ENCODE data around the gene SHH. TPM values are rescaled to one million over a fixed set of nuclear protein-coding genes. Genes with fewer than 3 reads are reported as not detected.
"Not testable (repeated sequence)": the region's sequence is repeated elsewhere in the genome, so short reads cannot be mapped to it uniquely, and the experiment has no call there.

The SHH gene
- total RNA-seq, 1 donor from 2014 or later: 0.26 TPM

DNA sequence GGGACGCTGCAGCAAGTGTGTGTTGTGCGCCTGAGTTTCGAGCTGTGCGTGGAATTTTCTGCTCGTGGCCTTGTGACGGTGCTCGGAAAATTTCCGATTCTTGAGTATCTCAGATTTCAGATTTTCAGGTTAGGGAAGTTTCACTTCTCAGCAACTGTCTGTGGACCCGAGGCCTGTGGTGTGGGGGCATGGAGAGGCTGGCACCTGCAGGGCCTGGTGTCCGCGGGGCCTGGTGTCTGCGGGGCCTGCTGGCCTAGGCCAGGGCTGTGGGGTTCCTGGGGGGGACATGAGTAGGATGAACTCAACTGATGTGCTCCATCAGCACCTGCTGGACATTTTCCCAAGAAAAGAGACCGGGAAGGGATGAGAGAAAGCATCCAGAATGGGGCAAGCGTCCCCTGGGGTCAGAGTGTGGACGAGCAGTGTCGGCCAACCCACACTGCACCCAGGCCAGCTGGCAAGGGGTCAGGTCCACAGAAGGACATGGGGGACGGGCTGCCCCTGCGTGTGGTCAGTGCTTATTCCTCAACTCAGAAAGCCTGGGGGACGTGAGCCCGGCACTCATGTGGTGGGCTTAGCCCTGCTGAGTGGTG is 31.3 kb upstream of the SHH start:
- no peak overlapping the region for H3K4me3 Mint-ChIP-seq (ENCODE audit: unreplicated experiment)
- H3K4me1 Mint-ChIP-seq (ENCODE audit: unreplicated experiment): peaks cover 12% of the 10 kb centered on the region
- no peaks in the 10 kb centered on the region for H3K36me3 Mint-ChIP-seq (ENCODE audit: low read depth, unreplicated experiment)
- DNase-seq (ENCODE audit: low spot score): no peak
- no peak for TF ChIP-seq CTCF (IDR thresholded peaks at IDR 0.05; ENCODE audit: unreplicated experiment)
- H3K9me3 Mint-ChIP-seq (ENCODE audit: unreplicated experiment): no peaks in the 10 kb centered on the region
- H3K27me3 Mint-ChIP-seq (ENCODE audit: unreplicated experiment): peaks cover 4% of the 10 kb centered on the region
- no peak overlapping the region for H3K27ac Mint-ChIP-seq (ENCODE audit: unreplicated experiment)

DNA sequence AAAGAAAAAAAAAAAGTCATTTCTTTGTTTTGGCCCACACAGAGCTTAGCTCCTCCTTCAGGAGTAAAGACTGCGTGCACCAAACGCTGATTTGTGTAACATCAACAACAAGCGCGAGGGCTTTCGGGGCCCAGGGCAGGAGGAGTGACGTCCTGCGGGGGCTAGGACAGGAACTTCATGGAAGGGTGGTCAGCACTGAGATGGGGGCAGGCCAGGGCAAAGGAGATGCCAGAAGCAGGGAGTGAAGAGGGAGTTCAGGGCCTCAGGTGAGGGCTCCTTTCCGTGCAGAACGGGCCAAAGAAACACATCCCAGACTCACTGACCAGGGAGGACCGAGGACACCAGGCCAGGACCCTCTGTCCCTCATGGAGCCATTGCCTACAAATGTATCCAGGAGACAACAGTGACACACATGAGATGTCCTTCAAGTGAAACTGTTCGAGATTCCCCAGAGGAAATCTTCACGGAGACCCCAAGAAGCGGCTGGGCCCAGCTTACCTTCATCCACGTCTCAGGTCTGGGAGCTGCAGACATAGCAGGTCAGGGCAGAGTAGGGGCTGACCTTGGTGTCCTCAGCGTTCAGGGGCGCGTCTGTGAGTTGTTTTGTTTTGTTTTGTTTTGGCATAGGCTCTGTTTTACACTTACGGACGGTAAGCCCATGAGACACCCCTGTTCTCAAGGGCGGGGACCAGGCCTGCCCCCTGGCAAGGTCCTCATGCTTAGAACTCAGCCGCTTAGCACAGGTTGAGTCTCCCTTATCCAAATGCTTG is 30.4 kb upstream of the SHH start:
- Mint-ChIP-seq H3K27ac (ENCODE audit: unreplicated experiment) (no peak overlapping the region), H3K36me3 (ENCODE audit: low read depth, unreplicated experiment) (no peaks in the 10 kb centered on the region), H3K4me1 (ENCODE audit: unreplicated experiment) (peaks cover 12% of the 10 kb centered on the region), H3K4me3 (ENCODE audit: unreplicated experiment) (no peak overlapping the region), H3K9me3 (ENCODE audit: unreplicated experiment) (no peaks in the 10 kb centered on the region), H3K27me3 (ENCODE audit: unreplicated experiment) (peaks cover 5% of the 10 kb centered on the region)
- DNase-seq (ENCODE audit: low spot score): no peak
- TF ChIP-seq CTCF (IDR thresholded peaks at IDR 0.05; ENCODE audit: unreplicated experiment): no peak

- Mint-ChIP-seq H3K4me1 (ENCODE audit: unreplicated experiment) (peaks cover 16% of the 10 kb centered on the region), H3K27ac (ENCODE audit: unreplicated experiment) (no peak overlapping the region), H3K9me3 (ENCODE audit: unreplicated experiment) (no peaks in the 10 kb centered on the region), H3K36me3 (ENCODE audit: low read depth, unreplicated experiment) (no peaks in the 10 kb centered on the region), H3K4me3 (ENCODE audit: unreplicated experiment) (no peak overlapping the region), H3K27me3 (ENCODE audit: unreplicated experiment) (peaks cover 5% of the 10 kb centered on the region)
- TF ChIP-seq CTCF (IDR thresholded peaks at IDR 0.05; ENCODE audit: unreplicated experiment): no peak
- no peak for DNase-seq (ENCODE audit: low spot score)
Measured at GRCh38 chr7:155840909-155841308, 28.6 kb upstream of the SHH start.

DNA sequence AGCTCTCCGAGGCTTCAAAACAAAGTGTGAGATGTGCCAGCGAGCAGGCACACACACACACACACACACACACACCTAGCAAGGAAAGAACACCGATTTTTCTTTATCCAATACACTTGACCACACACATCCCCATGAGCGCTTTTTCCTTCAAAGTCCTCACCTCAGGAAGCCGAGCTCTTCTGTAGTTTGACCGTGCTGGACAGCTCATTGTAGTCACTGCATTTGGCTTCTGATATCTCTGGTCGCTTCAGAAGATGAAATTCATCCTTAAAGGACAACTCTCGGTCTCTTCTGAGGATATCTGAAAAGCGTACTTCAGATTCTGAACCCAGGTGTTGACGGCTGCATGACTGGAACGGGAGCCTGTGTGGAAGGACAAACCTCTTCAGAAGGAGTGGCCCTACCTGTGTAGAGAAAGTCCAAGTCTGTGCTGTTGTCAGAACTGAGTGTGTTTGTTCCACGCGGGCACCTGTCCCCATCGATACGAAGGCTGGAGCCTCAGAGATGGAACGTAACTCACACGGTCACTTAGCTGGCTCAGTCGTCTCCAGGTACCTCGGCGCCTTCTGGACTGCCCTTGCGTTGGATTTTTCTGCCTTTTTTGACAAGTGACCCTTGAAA is 28.1 kb upstream of the SHH start:
- DNase-seq (ENCODE audit: low spot score): no peak
- H3K36me3 Mint-ChIP-seq (ENCODE audit: low read depth, unreplicated experiment): no peaks in the 10 kb centered on the region
- H3K27me3 Mint-ChIP-seq (ENCODE audit: unreplicated experiment): peaks cover 5% of the 10 kb centered on the region
- no peak overlapping the region for H3K27ac Mint-ChIP-seq (ENCODE audit: unreplicated experiment)
- no peak overlapping the region for H3K4me3 Mint-ChIP-seq (ENCODE audit: unreplicated experiment)
- no peak for TF ChIP-seq CTCF (IDR thresholded peaks at IDR 0.05; ENCODE audit: unreplicated experiment)
- peaks cover 16% of the 10 kb centered on the region for H3K4me1 Mint-ChIP-seq (ENCODE audit: unreplicated experiment)
- H3K9me3 Mint-ChIP-seq (ENCODE audit: unreplicated experiment): no peaks in the 10 kb centered on the region

- Mint-ChIP-seq H3K27ac (ENCODE audit: unreplicated experiment) (no peak overlapping the region), H3K4me1 (ENCODE audit: unreplicated experiment) (peaks cover 16% of the 10 kb centered on the region), H3K9me3 (ENCODE audit: unreplicated experiment) (no peaks in the 10 kb centered on the region), H3K4me3 (ENCODE audit: unreplicated experiment) (no peak overlapping the region), H3K36me3 (ENCODE audit: low read depth, unreplicated experiment) (no peaks in the 10 kb centered on the region), H3K27me3 (ENCODE audit: unreplicated experiment) (peaks cover 5% of the 10 kb centered on the region)
- DNase-seq (ENCODE audit: low spot score): no peak
- TF ChIP-seq CTCF (IDR thresholded peaks at IDR 0.05; ENCODE audit: unreplicated experiment): no peak
Measured at GRCh38 chr7:155839461-155839860, 27.2 kb upstream of the SHH start.

- H3K4me3 Mint-ChIP-seq (ENCODE audit: unreplicated experiment); H3K27ac Mint-ChIP-seq (ENCODE audit: unreplicated experiment); H3K27me3 Mint-ChIP-seq (ENCODE audit: unreplicated experiment): not testable (repeated sequence)
Measured at GRCh38 chr7:155838312-155838711, 26.0 kb upstream of the SHH start.

More at GRCh38 chr7:155838312-155838711, 26.0 kb upstream of the SHH start:
- not testable (repeated sequence) for H3K9me3 Mint-ChIP-seq (ENCODE audit: unreplicated experiment); DNase-seq (ENCODE audit: low spot score); H3K36me3 Mint-ChIP-seq (ENCODE audit: low read depth, unreplicated experiment)
- H3K4me1 Mint-ChIP-seq (ENCODE audit: unreplicated experiment): peaks cover 16% of the 10 kb centered on the region

All from endothelial cell (in vitro differentiated cells).